ENCODE data around the gene DCP1B.

DNA sequence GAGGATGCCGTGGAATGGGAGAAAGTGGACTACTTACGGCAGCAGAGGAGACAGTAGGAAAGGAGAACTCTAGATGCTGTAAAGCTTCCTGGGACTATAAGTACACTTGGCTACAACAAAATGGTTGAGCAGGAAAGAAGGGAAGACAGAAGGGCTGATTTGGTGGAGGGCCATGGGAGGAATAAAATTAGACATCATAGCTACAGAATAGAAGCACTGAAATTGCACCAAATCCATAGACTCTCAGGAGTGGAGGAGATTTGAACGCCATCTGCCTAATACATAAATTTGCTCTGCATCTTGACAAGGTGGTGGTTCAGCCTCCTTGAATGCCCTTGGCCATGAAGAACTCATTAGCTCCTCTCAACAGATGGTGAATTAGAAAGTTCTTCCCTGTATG lies 16.3 kb upstream of the DCP1B start:
- TF ChIP-seq POLR2A (IDR thresholded peaks at IDR 0.05), result no peak
- TF ChIP-seq, protein P1, sequence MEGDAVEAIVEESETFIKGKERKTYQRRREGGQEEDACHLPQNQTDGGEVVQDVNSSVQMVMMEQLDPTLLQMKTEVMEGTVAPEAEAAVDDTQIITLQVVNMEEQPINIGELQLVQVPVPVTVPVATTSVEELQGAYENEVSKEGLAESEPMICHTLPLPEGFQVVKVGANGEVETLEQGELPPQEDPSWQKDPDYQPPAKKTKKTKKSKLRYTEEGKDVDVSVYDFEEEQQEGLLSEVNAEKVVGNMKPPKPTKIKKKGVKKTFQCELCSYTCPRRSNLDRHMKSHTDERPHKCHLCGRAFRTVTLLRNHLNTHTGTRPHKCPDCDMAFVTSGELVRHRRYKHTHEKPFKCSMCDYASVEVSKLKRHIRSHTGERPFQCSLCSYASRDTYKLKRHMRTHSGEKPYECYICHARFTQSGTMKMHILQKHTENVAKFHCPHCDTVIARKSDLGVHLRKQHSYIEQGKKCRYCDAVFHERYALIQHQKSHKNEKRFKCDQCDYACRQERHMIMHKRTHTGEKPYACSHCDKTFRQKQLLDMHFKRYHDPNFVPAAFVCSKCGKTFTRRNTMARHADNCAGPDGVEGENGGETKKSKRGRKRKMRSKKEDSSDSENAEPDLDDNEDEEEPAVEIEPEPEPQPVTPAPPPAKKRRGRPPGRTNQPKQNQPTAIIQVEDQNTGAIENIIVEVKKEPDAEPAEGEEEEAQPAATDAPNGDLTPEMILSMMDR (IDR thresholded peaks at IDR 0.05), result no peak
